CD8-positive, alpha-beta memory T cell (primary cell): ENCODE measurements around the gene IGSF5. TPM values are rescaled to one million over a fixed set of nuclear protein-coding genes. Genes with fewer than 3 reads are reported as not detected.
"Not testable (repeated sequence)": the region's sequence is repeated elsewhere in the genome, so short reads cannot be mapped to it uniquely, and the experiment has no call there.

Experiments
- CTCF ChIA-PET: fragments of 350-600 bp; sonication (Branson Sonifier 250); formaldehyde crosslinking; loops from one replicate; lab custom pipeline; 2021; ENCODE audit warnings: antibody characterized with exemption; lab: Charles Lee
- POLR2A ChIA-PET: fragments of 350-600 bp; sonication (Branson Sonifier 250); formaldehyde crosslinking; loops from one replicate; lab custom pipeline; 2021; ENCODE audit warnings: antibody characterized with exemption; lab: Charles Lee
- DNase-seq, 5 donors: peaks; one replicate each; pipeline versions ENCODE4 v3.0.0 to v3.0.0-alpha.2; 2020 to 2022; ENCODE audit warnings: mixed read lengths in 1 of 5
- H3K27ac ChIP-seq: one replicate; pipeline ENCODE4 v1.7.0; 2013; ENCODE audit warnings: low read depth, mild to moderate bottlenecking, low read length, moderate library complexity
- H3K27me3 ChIP-seq: 2 replicates; pipeline ENCODE4 v1.7.0; 2013; ENCODE audit warnings: low read length, mild to moderate bottlenecking; ENCODE audit not compliant: insufficient read depth, poor library complexity, severe bottlenecking
- H3K36me3 ChIP-seq: 2 replicates; pipeline ENCODE4 v1.7.0; 2013; ENCODE audit warnings: mild to moderate bottlenecking, low read length, moderate library complexity; ENCODE audit not compliant: insufficient read depth
- H3K4me1 ChIP-seq: 2 replicates; pipeline ENCODE4 v1.7.0; 2013; ENCODE audit warnings: mild to moderate bottlenecking, low read length, moderate library complexity; ENCODE audit not compliant: insufficient read depth
- H3K4me3 ChIP-seq: 2 replicates; pipeline ENCODE4 v1.7.0; 2013; ENCODE audit warnings: mild to moderate bottlenecking, low read length
- H3K9me3 ChIP-seq: 2 replicates; pipeline ENCODE4 v1.7.0; 2013; ENCODE audit warnings: mild to moderate bottlenecking, low read length
- H3K27ac Mint-ChIP-seq, 8 donors: one replicate each; pipeline ENCODE4 v1.8.0; 2020 to 2021; ENCODE audit warnings: mixed read lengths in 8 of 8, mild to moderate bottlenecking in 6 of 8, inconsistent platforms in 3 of 8, moderate library complexity in 3 of 8
- H3K27me3 Mint-ChIP-seq, 2 donors: one replicate each; pipeline ENCODE4 v1.8.0; 2020 to 2021; ENCODE audit warnings: mixed read lengths in 2 of 2, mild to moderate bottlenecking in 1 of 2, moderate library complexity in 1 of 2
- H3K36me3 Mint-ChIP-seq, 3 donors: one replicate each; pipeline ENCODE4 v1.8.0; 2020 to 2021; ENCODE audit warnings: mixed read lengths in 3 of 3, inconsistent platforms in 1 of 3, mild to moderate bottlenecking in 1 of 3
- H3K4me1 Mint-ChIP-seq, 3 donors: one replicate each; pipeline ENCODE4 v1.8.0; 2020 to 2021; ENCODE audit warnings: mixed read lengths in 3 of 3, inconsistent platforms in 1 of 3, mild to moderate bottlenecking in 1 of 3
- H3K4me3 Mint-ChIP-seq, 7 donors: one replicate each; pipeline ENCODE4 v1.8.0; 2020 to 2021; ENCODE audit warnings: mixed read lengths in 7 of 7, mild to moderate bottlenecking in 6 of 7, moderate library complexity in 4 of 7, inconsistent platforms in 2 of 7
- H3K9me3 Mint-ChIP-seq, 5 donors: one replicate each; pipeline ENCODE4 v1.8.0; 2020 to 2022; ENCODE audit warnings: mixed read lengths in 5 of 5, mild to moderate bottlenecking in 3 of 5, moderate library complexity in 2 of 5, inconsistent platforms in 1 of 5
- polyA plus RNA-seq: library from polyadenylated mRNA; unstranded; fragments of 300-500 nt; fragmentation: Illumina TruSeq; gene quantifications from one replicate; pipeline ENCODE4 v1.2.3, GENCODE V29; 2021
- total RNA-seq, 2 experiments: library from RNA; stranded (reverse); gene quantifications; one replicate each; pipeline ENCODE4 v1.2.3, GENCODE V29; 2021

The IGSF5 gene
- total and polyA plus RNA-seq, 3 experiments from 2014 or later: not detected

- H3K9me3 Mint-ChIP-seq, H3K9me3 ChIP-seq, H3K36me3 Mint-ChIP-seq, H3K4me1 Mint-ChIP-seq, H3K27ac ChIP-seq, DNase-seq, H3K27me3 ChIP-seq, H3K4me3 Mint-ChIP-seq, H3K27ac Mint-ChIP-seq, H3K4me3 ChIP-seq, POLR2A ChIA-PET, CTCF ChIA-PET, H3K36me3 ChIP-seq, H3K4me1 ChIP-seq, H3K27me3 Mint-ChIP-seq: not testable (repeated sequence)
Observed at GRCh38 chr21:39742561-39742960, 2.4 kb upstream of the IGSF5 start.

GRCh38 chr21:39745332-39745731 is 349 bp downstream of the IGSF5 start:
- H3K36me3 ChIP-seq, H3K4me1 Mint-ChIP-seq, H3K36me3 Mint-ChIP-seq, H3K4me1 ChIP-seq, H3K4me3 ChIP-seq, H3K27me3 ChIP-seq, POLR2A ChIA-PET, H3K27me3 Mint-ChIP-seq, H3K4me3 Mint-ChIP-seq, H3K9me3 Mint-ChIP-seq, DNase-seq, H3K9me3 ChIP-seq, H3K27ac Mint-ChIP-seq, H3K27ac ChIP-seq: not testable (repeated sequence)
- CTCF ChIA-PET: interaction anchor here (1.1 kb wide), 1 partner anchor 227 kb away, joined by 3 read pairs; no protein-coding TSS in a partner anchor

GRCh38 chr21:39750670-39751069 is 5.7 kb downstream of the IGSF5 start:
- Histone ChIP-seq H3K4me1 (no peaks in the 10 kb centered on the region), H3K27me3 (no peaks in the 10 kb centered on the region), H3K36me3 (no peaks in the 10 kb centered on the region), H3K4me3 (no peak overlapping the region), H3K27ac (no peak overlapping the region), H3K9me3 (peaks cover 5% of the 10 kb centered on the region)
- Mint-ChIP-seq H3K36me3 (no peaks in the 10 kb centered on the region), H3K4me3 (no peak overlapping the region), H3K9me3 (peaks cover 0 to 7% (median 3%) of the 10 kb centered on the region in 5 donors), H3K4me1 (no peaks in the 10 kb centered on the region), H3K27me3 (no peaks in the 10 kb centered on the region), H3K27ac (peak overlapping the region in 1 of 8 donors; percentile 38)
- no peak for DNase-seq
- ChIA-PET POLR2A (no interaction called here), CTCF (interaction anchor here (0.7 kb wide), 1 partner anchor 878 kb away, joined by 3 read pairs; no protein-coding TSS in a partner anchor)

- Histone ChIP-seq H3K4me3 (no peak overlapping the region), H3K27me3 (no peaks in the 10 kb centered on the region), H3K27ac (no peak overlapping the region), H3K9me3 (peaks cover 5% of the 10 kb centered on the region), H3K4me1 (no peaks in the 10 kb centered on the region), H3K36me3 (no peaks in the 10 kb centered on the region)
- Mint-ChIP-seq H3K4me3 (no peak overlapping the region), H3K36me3 (no peaks in the 10 kb centered on the region), H3K4me1 (no peaks in the 10 kb centered on the region), H3K27ac (no peak overlapping the region), H3K27me3 (peaks cover 0 to 5% of the 10 kb centered on the region in 2 donors), H3K9me3 (peaks cover 0 to 13% (median 3%) of the 10 kb centered on the region in 5 donors)
- ChIA-PET POLR2A (no interaction called here), CTCF (no interaction called here)
- DNase-seq: no peak
Observed at GRCh38 chr21:39754811-39755210, 9.8 kb downstream of the IGSF5 start.

GRCh38 chr21:39756285-39756684 is 11.3 kb downstream of the IGSF5 start:
- POLR2A ChIA-PET: no interaction called here
- CTCF ChIA-PET: no interaction called here
- Mint-ChIP-seq H3K36me3 (no peaks in the 10 kb centered on the region), H3K27me3 (peaks cover 0 to 5% of the 10 kb centered on the region in 2 donors), H3K4me1 (no peaks in the 10 kb centered on the region), H3K9me3 (peaks cover 0 to 13% (median 3%) of the 10 kb centered on the region in 5 donors), H3K27ac (no peak overlapping the region), H3K4me3 (no peak overlapping the region)
- Histone ChIP-seq H3K36me3 (no peaks in the 10 kb centered on the region), H3K27ac (no peak overlapping the region), H3K4me3 (no peak overlapping the region), H3K4me1 (no peaks in the 10 kb centered on the region), H3K27me3 (no peaks in the 10 kb centered on the region), H3K9me3 (peaks cover 5% of the 10 kb centered on the region)
- no peak for DNase-seq

GRCh38 chr21:39763272-39763970 is 18.4 kb downstream of the IGSF5 start:
- Mint-ChIP-seq H3K27me3 (peaks cover 0 to 2% of the 10 kb centered on the region in 2 donors), H3K36me3 (no peaks in the 10 kb centered on the region), H3K9me3 (peaks cover 0 to 9% (median 2%) of the 10 kb centered on the region in 5 donors), H3K27ac (no peak overlapping the region), H3K4me1 (no peaks in the 10 kb centered on the region), H3K4me3 (peak overlapping the region in 1 of 7 donors; percentile 45)
- Histone ChIP-seq H3K9me3 (no peaks in the 10 kb centered on the region), H3K4me1 (no peaks in the 10 kb centered on the region), H3K36me3 (no peaks in the 10 kb centered on the region), H3K4me3 (no peak overlapping the region), H3K27me3 (no peaks in the 10 kb centered on the region), H3K27ac (no peak overlapping the region)
- ChIA-PET POLR2A (no interaction called here), CTCF (no interaction called here)
- no peak for DNase-seq

- no peak overlapping the region for H3K27ac ChIP-seq
- no peak for DNase-seq
- ChIA-PET CTCF (no interaction called here), POLR2A (no interaction called here)
- no peaks in the 10 kb centered on the region for H3K4me1 Mint-ChIP-seq
- peaks cover 0 to 4% (median 0%) of the 10 kb centered on the region in 5 donors for H3K9me3 Mint-ChIP-seq
- no peak overlapping the region for H3K4me3 ChIP-seq
- H3K27me3 Mint-ChIP-seq: no peaks in the 10 kb centered on the region
- H3K36me3 ChIP-seq: no peaks in the 10 kb centered on the region
- H3K4me1 ChIP-seq: no peaks in the 10 kb centered on the region
- no peaks in the 10 kb centered on the region for H3K27me3 ChIP-seq
- no peak overlapping the region for H3K27ac Mint-ChIP-seq
- peaks cover 0 to 5% (median 0%) of the 10 kb centered on the region in 3 donors for H3K36me3 Mint-ChIP-seq
- H3K4me3 Mint-ChIP-seq: no peak overlapping the region
- H3K9me3 ChIP-seq: no peaks in the 10 kb centered on the region
Observed at GRCh38 chr21:39774227-39774626, 29.2 kb downstream of the IGSF5 start.

- no peak for DNase-seq
- ChIA-PET POLR2A (no interaction called here), CTCF (no interaction called here)
- Mint-ChIP-seq H3K4me3 (no peak overlapping the region), H3K4me1 (no peaks in the 10 kb centered on the region), H3K27me3 (no peaks in the 10 kb centered on the region), H3K9me3 (peaks cover 0 to 4% (median 0%) of the 10 kb centered on the region in 5 donors), H3K36me3 (peaks cover 0 to 5% (median 0%) of the 10 kb centered on the region in 3 donors), H3K27ac (no peak overlapping the region)
- H3K27me3 ChIP-seq: no peaks in the 10 kb centered on the region
- no peaks in the 10 kb centered on the region for H3K9me3 ChIP-seq
- no peak overlapping the region for H3K27ac ChIP-seq
- H3K4me1 ChIP-seq: no peaks in the 10 kb centered on the region
- no peaks in the 10 kb centered on the region for H3K36me3 ChIP-seq
- H3K4me3 ChIP-seq: no peak overlapping the region
Observed at GRCh38 chr21:39775816-39776215, 30.8 kb downstream of the IGSF5 start.
